Measurements from ENCODE around the gene LEFTY1.

LEFTY1 gene

GRCh38 chr1:225847610-225848009 is 41.3 kb downstream of the LEFTY1 start:
- no peak for TF ChIP-seq CTCF (conservative IDR thresholded peaks at IDR 0.05; ENCODE audit: low read depth, low read length)
- H3K4me3 ChIP-seq (ENCODE audit: low read length): no peak overlapping the region
- no peak for DNase-seq (ENCODE audit: low read depth)

DNA sequence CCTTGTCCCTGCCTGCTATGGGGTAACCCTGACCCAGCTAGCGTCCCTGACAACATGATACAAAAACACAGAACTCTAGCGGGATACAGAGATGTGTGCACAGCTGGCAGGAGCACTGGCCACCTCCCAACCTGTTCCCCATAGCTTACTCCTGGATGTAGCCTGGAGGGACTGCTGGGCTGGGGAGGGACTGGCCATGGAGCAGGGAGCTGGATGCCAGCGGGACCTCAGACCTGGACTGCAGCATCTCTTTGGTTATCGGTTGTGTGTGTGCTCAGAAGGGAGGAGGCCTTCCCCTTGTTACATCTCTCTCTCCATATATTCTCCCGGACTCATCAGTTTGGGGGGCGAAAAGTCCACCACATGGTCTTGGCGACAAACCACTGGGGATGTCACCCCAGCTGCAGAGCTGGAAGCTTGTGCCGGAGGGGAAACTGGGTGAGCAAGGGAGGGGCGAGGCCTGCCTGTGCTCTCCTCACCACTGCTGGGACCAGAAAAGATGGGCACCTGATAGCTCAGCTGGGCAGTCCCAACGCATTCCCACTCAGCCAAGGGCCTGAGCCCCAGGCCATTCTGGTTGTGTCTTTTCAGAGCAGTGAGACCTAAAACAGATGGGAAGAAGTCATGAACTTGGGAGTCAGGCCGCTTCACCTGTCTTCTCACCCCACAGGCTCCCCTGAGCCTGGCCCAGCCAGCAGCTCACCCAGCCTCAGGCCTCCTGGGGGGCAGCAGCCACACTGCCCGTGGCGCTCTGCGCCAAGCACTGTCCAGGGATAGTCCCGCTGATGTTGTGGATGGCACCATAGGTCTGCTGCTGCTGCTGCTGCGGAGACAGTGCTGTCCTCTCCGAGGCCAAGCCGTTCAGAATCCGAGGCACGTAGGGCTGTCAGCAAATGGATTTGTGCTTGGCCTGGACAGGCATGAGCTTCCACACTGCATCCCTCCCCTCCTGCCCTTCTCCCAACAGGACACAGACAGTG is 42.3 kb downstream of the LEFTY1 start:
- H3K4me3 ChIP-seq (ENCODE audit: low read length): no peak overlapping the region
- TF ChIP-seq CTCF (conservative IDR thresholded peaks at IDR 0.05; ENCODE audit: low read depth, low read length): no peak
- DNase-seq (ENCODE audit: low read depth): no peak

DNA sequence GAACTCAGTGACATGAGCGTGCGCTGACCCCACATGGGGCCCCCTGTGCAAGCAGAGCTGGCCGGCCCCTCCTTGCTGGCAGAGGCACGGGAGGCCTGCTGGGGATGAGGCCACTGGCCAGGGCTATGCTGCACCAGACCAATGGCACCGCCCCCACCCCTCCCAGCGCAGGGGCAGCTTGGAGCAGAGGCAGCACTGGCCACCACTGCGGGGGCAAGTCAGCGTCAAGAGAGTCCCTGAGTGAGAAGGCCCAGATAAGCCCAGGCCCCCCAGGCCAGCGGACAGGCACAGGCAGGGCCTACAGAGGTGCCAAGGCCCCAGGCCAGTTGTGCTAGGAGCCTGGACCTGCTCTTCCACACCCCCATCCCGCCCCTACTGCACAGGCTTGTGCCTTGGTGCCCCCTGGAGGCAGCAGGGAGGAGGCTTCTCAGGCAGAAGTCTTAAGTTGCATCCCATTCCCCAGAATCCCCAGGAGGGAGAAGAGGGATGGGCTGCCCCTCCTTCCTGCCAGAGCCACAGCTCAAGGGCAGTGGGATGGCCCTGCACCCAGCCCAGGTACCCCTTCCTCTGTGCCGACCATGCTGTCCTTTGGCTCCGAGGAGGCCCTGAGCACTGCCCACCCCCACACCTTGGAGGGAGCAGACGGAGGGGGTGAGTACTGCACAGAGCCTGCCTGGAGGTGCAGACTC is 43.2 kb downstream of the LEFTY1 start:
- peak; percentile 21 for DNase-seq (ENCODE audit: low read depth)
- TF ChIP-seq CTCF (conservative IDR thresholded peaks at IDR 0.05; ENCODE audit: low read depth, low read length): peak; percentile 93

GRCh38 chr1:225845097-225845496 is 43.8 kb downstream of the LEFTY1 start:
- H3K4me3 ChIP-seq (ENCODE audit: low read length): no peak overlapping the region
- DNase-seq (ENCODE audit: low read depth): no peak
- no peak for TF ChIP-seq CTCF (conservative IDR thresholded peaks at IDR 0.05; ENCODE audit: low read depth, low read length)

More for the DNA sequence above, 43.2 kb downstream of the LEFTY1 start:
- no peak overlapping the region for H3K4me3 ChIP-seq (ENCODE audit: low read length)

- TF ChIP-seq CTCF (conservative IDR thresholded peaks at IDR 0.05; ENCODE audit: low read depth, low read length): no peak
- no peak for DNase-seq (ENCODE audit: low read depth)
- no peak overlapping the region for H3K4me3 ChIP-seq (ENCODE audit: low read length)
Observed at GRCh38 chr1:225844236-225845061, 44.5 kb downstream of the LEFTY1 start.

GRCh38 chr1:225843426-225843795 is 45.5 kb downstream of the LEFTY1 start:
- TF ChIP-seq CTCF (conservative IDR thresholded peaks at IDR 0.05; ENCODE audit: low read depth, low read length): no peak
- no peak overlapping the region for H3K4me3 ChIP-seq (ENCODE audit: low read length)
- DNase-seq (ENCODE audit: low read depth): no peak
